NCI-H128 (cell line): ENCODE results near the gene BIRC2.
A peak's percentile ranks its signal among the peaks of the same experiment; 100 is the strongest.
"Not testable (repeated sequence)": the region's sequence is repeated elsewhere in the genome, so short reads cannot be mapped to it uniquely, and the experiment has no call there.

Source experiments
- DNase-seq: peaks from one replicate; lab custom pipeline; 2025; ENCODE audit not compliant: unreplicated experiment; lab: John Stamatoyannopoulos, UW

BIRC2 gene

DNA sequence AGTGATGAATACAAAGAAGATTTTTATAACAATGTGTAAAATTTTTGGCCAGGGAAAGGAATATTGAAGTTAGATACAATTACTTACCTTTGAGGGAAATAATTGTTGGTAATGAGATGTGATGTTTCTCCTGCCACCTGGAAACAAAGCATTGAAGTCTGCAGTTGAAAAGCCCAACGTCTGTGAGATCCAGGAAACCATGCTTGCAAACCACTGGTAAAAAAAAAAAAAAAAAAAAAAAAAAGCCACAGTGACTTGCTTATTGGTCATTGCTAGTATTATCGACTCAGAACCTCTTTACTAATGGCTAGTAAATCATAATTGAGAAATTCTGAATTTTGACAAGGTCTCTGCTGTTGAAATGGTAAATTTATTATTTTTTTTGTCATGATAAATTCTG lies 24.5 kb upstream of the BIRC2 start:
- no peak for DNase-seq

DNA sequence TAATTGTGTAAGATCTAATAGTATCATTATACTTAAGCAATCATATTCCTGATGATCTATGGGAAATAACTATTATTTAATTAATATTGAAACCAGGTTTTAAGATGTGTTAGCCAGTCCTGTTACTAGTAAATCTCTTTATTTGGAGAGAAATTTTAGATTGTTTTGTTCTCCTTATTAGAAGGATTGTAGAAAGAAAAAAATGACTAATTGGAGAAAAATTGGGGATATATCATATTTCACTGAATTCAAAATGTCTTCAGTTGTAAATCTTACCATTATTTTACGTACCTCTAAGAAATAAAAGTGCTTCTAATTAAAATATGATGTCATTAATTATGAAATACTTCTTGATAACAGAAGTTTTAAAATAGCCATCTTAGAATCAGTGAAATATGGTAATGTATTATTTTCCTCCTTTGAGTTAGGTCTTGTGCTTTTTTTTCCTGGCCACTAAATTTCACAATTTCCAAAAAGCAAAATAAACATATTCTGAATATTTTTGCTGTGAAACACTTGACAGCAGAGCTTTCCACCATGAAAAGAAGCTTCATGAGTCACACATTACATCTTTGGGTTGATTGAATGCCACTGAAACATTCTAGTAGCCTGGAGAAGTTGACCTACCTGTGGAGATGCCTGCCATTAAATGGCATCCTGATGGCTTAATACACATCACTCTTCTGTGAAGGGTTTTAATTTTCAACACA lies 23.3 kb upstream of the BIRC2 start:
- no peak for DNase-seq

DNA sequence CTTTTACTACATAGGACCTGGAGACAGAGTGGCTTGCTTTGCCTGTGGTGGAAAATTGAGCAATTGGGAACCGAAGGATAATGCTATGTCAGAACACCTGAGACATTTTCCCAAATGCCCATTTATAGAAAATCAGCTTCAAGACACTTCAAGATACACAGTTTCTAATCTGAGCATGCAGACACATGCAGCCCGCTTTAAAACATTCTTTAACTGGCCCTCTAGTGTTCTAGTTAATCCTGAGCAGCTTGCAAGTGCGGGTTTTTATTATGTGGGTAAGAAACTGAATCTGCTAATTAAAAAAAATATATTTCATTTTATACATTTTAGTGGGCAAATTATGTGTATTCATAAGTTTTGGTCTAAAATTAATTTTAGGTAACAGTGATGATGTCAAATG lies 21.9 kb upstream of the BIRC2 start:
- no peak for DNase-seq

DNA sequence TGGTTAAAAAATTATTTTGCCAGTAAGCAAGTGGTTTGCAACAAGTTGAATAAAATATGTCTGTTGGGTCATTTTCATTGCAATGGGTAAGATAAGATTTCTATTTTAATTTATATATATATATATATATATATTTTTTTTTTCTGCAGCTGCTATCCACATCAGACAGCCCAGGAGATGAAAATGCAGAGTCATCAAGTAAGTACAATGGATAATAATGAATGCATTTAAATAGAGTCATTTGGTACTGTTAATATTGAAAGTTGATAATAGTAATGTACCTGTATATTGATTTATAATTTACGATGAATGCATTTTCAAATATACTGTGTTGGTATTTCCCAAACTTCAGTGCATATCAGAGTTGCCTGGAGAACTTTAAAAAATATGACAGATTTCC lies 18.3 kb upstream of the BIRC2 start:
- no peak for DNase-seq

DNA sequence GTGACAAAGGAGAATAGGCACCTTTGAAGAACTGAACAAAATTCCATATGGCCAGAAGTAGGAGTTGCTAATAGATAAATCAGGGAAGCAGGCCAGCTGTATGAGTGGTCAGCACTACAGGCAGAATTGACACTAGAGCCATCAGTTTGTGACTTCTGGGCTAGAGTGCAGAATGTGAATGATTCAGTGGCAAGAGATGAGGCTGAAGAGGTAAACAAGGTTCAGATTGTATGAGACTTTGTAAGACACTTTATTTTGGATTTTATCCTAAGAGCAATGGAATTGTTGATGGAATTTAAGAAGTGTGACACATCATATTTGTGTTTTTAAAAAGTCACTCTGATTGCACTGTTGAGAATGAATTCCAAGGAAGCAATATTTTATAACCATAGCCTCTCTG lies 16.8 kb upstream of the BIRC2 start:
- DNase-seq: no peak

DNA sequence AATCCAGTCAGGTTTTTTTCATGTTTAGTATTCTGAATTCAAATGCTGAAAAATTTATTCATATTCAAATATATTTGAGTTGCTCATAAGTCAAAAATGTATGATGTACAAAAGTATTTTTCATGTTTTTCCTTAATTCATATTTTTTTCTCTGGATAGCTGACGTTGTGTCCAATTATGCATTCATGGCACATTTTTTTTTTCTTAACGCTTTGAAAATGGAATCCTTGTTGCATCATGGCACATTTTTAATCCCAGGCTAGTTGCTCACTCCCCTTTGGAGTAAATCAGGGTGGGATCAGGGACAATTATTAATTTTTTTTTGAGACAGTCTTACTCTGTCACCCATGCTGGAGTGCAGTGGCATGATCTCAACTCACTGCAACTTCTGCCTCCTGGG lies 15.7 kb upstream of the BIRC2 start:
- no peak for DNase-seq

DNA sequence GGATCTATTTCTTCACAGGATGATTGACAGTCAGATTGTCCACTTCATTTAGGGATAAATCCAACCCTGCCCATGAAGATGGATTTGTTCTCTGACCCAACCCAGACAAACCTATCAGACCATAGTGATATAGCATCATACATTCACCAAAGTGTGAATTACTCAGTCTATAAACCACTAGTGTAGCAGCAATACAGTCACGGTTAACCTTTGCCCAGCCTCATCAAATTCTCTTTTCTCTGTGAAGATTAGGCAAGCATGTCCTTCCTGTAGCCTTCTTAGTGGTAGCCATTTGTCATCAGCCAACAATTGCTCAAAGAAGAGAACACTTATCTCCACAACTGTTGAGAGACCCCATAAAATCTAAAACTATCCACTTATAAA lies 14.4 kb upstream of the BIRC2 start:
- DNase-seq: no peak

DNA sequence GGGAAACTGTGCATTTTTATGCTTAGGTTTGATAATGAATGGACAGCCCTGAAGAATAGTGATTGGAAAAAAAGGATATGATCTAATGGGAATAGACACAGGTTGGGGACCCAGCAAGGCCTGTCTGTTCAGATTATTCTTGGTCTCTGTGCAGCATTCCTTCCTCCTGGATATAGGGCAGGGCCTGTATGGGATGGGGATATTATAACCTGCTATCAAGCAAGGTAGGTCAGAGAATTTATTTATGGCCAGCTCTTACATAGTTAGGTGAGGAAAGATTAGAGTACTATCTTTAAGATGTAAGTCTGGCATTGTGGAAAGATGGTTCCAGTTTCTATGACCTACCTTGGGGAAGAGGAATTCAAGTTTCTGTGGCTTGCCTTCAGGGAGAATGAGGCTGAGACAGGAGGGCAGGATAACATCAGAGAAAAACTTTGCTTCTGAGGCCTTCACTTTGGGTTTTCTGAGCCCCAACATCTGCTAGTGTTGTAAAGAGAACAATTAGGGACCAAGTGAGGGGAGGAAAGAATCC lies 8.5 kb upstream of the BIRC2 start:
- no peak for DNase-seq

DNA sequence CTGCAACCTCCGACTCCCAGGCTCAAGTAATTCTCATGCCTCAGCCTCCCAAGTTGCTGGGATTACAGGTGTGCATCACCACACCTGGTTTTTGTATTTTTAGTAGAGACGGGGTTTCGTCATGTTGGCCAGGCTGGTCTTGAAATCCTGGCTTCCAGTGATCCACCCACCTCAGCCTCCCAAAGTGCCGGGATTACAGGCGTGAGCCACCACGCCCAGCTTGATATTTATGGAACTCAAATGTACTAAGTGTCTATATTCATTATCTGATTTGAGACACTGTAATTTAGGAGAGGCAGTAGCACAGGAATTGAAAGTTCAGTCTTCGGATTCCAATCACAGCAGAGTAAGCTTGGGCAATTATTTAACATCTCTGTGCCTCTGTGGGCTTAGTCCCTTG lies 5.7 kb upstream of the BIRC2 start:
- DNase-seq: not testable (repeated sequence)

DNA sequence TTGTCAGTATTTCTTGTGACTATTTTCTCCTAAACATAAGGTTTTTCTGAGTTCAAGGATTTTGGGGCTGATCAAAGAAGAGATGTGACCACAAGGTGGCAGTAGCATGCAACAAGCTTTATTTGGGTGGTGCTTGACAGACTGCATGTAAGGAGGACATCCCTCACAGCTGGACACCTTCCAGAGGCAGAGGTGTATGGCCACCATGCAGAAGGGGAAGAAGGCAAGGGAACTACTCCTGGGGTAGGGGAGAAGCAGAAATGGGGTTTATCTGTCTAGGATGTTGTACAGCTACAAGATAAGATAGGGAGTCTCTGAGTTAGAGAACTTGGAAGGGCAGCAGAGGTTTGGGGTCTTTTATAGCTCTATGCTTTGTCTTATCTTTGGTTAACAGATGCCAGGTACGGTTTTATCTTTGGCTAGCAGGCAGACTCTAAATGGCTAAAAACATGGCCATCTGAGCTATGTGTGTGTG lies 5.1 kb upstream of the BIRC2 start:
- DNase-seq: peak; percentile 49

DNA sequence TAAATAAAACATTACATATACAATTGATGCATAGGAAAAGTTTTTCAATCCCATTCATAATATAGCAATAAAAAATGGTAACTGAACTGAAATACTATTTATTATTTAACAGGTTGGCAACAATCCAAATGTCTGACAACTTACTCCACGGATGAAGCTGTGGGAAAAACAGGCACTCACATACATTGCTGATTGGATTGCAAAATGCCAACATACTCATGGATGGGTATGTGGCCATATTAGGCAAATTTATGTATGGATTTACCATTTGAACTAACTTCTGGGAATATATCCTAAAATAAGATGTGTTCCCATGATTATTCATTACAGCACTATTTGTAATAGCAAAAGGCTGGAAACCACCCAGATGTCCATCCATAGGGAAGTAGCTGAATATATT lies 3.2 kb upstream of the BIRC2 start:
- no peak for DNase-seq

DNA sequence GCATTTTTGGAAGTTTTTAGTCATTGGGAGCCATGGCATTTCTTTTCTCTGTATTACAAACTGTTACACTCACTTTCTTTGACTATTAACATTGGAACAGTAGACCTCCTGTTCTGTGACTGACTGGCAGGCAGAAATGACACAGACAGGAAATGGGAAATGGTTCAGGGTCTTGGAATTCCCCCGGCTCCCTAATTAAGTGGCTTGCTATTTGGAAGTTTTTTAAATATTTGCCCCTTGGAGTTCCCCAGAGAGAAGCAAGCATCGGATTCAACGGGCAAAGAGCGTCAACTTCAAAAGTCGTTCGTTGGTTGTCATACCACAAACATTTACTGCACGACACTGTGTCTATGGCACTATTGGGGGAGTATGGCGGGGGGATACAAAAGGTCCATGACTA lies 1.1 kb upstream of the BIRC2 start:
- no peak for DNase-seq

DNA sequence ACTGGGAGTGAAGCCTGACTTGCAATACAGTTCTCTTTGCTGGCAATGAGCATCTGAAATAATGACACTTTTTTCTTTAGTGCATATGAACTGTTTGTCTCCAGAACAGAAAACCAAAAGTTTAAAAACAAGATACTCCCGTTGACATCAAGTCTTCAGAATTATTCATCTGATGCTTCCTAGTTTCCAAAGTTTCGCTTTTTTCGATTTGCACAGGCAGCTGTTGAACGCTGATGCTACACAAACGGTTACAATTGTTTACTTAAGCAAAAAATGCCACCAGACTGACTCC lies 612 bp upstream of the BIRC2 start:
- DNase-seq: no peak

DNA sequence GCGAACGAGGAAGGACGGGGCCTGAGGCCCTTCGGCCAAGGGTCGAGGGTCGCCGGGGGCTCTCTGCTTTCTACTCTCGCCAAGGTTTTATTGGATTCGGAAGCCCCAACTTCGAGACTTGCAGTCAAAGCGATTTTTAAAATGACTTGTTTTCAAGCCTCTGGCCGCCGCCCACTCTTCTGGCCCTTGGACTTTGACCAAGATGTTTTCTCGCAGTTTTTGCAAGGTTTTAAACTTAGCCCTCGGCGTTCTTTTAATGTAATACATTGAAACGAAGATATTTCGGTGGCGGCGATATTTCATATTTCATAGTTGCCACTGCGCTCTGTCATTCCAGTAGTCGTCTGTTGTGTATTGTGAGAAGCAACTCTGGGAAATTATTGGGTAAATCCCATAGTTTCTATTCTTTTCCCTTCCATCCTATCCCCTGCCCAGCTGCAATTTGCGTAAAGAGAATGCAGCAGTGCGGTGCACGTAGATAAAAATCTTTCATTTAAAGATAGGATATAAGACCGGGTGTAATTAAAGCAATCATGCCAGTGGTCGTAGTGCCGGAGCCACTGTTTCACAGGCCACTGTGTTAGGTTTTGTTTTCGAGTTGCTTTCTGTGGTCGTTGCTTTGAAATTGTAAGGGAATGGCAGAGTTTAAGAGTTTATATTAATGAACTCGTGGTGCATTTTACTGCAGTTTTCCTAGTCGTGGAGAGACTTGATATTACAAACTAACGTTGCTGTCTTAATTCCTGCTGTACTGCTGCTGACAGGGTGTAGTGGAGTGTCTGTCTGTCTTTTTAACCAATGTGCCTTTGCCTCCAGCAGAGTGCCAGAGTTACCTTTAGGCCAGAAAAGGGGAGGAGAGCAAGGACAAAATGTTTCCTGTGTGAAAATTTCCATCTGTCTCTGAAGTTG lies 702 bp downstream of the BIRC2 start:
- DNase-seq: no peak

DNA sequence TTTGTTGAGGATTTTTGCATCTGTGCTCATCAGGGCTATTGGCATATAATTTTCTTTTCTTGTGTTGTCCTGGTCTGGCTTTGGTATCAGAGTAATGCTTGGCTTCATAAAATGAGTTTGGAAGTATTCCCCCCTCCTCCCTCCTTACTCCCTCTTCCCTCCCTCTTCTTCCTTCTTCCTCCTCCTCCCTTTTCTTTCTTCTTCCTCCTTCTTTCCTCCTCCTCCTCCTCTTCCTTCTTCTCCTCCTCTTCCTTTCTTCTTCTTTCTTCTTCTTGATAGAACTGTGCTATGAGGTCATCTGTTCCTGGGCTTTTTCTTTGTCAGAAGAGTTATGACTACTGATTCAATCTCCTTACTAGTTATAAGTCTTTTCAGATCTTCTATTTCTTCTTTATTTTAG lies 10.1 kb downstream of the BIRC2 start:
- DNase-seq: no peak

DNA sequence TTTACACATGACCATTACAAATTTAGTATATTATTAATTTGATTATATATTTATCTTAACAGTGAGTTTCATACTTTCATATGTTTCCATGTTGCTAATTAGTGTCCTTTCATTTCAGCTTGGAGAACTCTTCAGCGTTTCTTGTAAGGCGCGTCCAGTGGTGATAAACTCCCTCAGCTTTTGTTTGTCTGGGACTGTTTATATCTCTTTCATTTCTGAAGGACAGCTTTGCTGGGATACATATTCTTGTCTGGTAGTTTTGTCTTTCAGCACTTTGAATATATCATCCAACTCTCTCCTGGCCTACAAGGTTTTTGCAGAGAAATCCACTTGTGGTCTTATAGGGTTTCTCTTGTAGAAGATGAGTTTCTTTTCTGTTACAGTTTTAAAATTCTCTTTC lies 12.4 kb downstream of the BIRC2 start:
- DNase-seq: no peak

DNA sequence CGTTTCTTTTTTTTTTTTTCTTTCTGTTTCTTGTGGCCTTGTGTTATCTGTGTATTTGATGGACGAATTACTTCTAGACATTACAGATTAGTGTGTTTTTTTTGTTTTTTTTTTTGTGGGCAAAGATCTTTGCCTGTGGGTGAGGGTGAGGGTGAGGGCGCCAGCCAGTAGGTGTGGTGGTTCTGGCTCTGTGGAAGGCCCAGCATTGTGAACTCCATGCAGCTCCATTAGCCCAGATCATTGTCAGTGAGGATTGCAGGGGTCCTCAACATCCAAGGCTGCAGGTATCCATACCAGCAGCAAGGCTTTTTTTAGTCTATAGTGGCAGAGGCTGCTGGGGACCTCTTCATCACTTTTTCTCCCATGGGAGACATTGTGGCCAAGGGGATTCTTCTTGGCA lies 13.7 kb downstream of the BIRC2 start:
- no peak for DNase-seq

DNA sequence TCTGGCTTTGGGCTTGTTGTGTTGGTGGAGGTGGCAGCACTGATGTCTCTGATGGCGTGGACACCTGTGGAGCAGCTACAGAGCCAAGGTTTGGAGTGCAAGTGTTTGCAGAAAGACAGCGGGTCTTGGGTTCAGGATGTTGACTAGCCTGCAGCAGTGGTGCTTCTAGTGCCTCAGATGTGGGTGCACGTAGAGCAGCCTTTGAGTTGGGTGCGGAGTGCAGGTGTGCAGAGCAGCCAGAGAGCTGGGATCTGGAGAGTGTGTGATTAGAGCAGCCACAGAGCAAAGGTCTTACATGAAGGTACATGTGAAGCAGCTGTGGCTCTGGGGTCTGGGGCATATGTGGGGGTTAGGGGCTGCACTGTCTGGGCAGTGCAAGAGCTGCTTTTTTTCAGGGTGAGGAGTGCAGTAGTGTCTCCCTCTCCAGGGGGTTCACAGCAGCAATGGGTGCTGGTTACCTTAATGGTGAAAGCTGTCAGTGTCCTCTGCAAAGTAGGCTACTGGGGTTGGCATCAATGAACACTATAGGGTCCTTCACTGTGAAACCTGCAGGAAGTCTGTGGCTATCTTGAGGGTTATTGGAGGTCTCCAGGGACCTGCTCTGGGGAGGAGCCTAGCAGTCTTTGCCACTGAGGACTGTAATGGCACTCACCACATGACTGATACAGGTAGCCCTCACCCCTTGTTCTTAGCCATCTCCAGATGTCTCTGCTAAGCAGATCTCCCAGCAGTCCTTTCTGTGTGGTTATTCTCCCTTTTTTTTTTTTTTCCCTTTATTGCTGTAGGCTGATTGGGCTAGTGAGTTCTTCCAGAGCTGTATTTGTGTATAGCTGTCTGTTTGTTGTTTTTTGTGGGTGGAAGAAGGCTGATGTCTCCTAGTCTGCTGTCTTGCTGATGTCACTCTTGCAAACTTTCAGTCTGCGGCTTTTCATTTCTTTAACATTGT lies 14.3 kb downstream of the BIRC2 start:
- no peak for DNase-seq

DNA sequence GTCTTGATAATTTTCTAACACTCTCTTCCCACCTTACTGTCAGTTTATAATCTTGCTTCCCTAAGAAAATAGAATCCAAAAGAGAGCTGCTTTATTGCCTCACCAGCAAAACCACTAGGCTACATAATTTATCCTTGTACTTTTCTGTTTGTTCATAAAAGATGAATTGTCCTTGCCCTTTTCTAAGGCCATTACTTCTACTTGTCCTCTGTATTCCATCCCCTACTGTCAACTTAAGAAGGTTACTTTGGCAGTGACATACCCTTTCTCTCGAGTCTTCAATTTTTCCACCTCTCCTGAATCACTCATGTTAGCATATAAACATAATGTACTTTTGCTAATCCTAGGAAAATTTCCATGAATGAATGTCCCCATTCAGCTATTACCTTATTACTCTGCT lies 18.0 kb downstream of the BIRC2 start:
- DNase-seq: no peak

DNA sequence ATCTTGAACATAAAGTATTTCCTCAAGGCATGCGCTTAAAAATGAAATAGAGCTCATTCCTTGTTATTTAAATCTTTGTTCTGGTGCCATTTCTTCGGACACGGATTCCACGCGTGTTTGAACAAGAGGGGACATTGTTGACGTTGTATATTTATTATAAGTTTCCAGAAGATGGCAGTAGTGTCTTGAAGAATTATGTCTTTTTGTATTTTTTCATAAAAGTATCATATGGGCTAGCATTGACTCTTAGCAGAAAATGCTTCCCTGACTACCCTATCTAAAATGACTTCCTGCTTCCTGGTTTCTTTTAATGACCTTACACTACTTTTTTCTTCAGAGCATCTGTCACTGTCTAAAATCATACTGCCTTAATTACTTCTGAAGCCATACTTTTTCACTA lies 20.4 kb downstream of the BIRC2 start:
- DNase-seq: no peak

DNA sequence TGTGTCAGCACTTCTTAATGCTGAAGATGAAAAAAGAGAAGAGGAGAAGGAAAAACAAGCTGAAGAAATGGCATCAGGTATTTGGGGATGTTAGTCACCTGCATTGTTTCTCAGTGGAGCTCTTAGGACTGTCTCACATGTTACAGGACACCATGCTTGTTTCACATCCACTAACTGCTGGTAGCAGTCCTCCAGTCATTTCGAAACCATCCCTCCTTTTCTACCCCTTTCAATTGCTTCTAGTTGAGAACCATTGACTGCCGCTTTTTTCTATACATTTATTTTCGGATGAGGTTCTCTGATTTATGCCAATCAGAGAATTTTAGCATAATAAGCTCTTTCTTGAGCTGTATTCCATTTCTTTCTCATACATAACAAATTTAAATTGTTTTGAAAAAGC lies 21.5 kb downstream of the BIRC2 start:
- DNase-seq: no peak
